Measurements from ENCODE around the gene SYS1.
"Not testable (repeated sequence)": the region's sequence is repeated elsewhere in the genome, so short reads cannot be mapped to it uniquely, and the experiment has no call there.

The SYS1 gene

GRCh38 chr20:45342855-45343531 lies 20.0 kb upstream of the SYS1 start:
- Histone ChIP-seq H3K4me1 (peaks cover 38% of the 10 kb centered on the region), H3K9me3 (no peaks in the 10 kb centered on the region), H3K4me3 (no peak overlapping the region), H3K36me3 (replicated peaks) (no peaks in the 10 kb centered on the region; the same call in 1 of the 2 replicates), H3K27me3 (ENCODE audit: low read depth) (no peaks in the 10 kb centered on the region)
- DNase-seq (ENCODE audit: low spot score in 2 of 2) = no peak
- in situ Hi-C loops (cut with MboI; ENCODE audit: low sequenced_read_pairs) = no loop called here

- Histone ChIP-seq H3K27me3 (ENCODE audit: low read depth) (no peaks in the 10 kb centered on the region), H3K36me3 (replicated peaks) (no peaks in the 10 kb centered on the region; the same call in 1 of the 2 replicates), H3K4me3 (no peak overlapping the region), H3K9me3 (no peaks in the 10 kb centered on the region), H3K4me1 (peaks cover 40% of the 10 kb centered on the region)
- no peak for DNase-seq (ENCODE audit: low spot score in 2 of 2)
- in situ Hi-C loops (cut with MboI; ENCODE audit: low sequenced_read_pairs) = no loop called here
Measured at GRCh38 chr20:45343532-45344167, 19.3 kb upstream of the SYS1 start.

GRCh38 chr20:45344168-45344860 lies 18.6 kb upstream of the SYS1 start:
- in situ Hi-C loops (cut with MboI; ENCODE audit: low sequenced_read_pairs) = no loop called here
- Histone ChIP-seq H3K9me3 (no peaks in the 10 kb centered on the region), H3K4me3 (no peak overlapping the region), H3K4me1 (peaks cover 40% of the 10 kb centered on the region), H3K36me3 (replicated peaks) (no peaks in the 10 kb centered on the region; the same call in 1 of the 2 replicates), H3K27me3 (ENCODE audit: low read depth) (no peaks in the 10 kb centered on the region)
- no peak for DNase-seq (ENCODE audit: low spot score in 2 of 2)

GRCh38 chr20:45345104-45345936 lies 17.6 kb upstream of the SYS1 start:
- Histone ChIP-seq H3K4me3 (no peak overlapping the region), H3K36me3 (replicated peaks) (no peaks in the 10 kb centered on the region; the same call in 1 of the 2 replicates)
- in situ Hi-C loops (cut with MboI; ENCODE audit: low sequenced_read_pairs) = no loop called here

GRCh38 chr20:45346291-45346718 lies 16.7 kb upstream of the SYS1 start:
- H3K4me3 ChIP-seq = no peak overlapping the region

More at GRCh38 chr20:45345104-45345936, 17.6 kb upstream of the SYS1 start:
- Histone ChIP-seq H3K9me3 (no peaks in the 10 kb centered on the region), H3K4me1 (peaks cover 40% of the 10 kb centered on the region), H3K27me3 (ENCODE audit: low read depth) (no peaks in the 10 kb centered on the region)
- DNase-seq (ENCODE audit: low spot score in 2 of 2) = no peak

GRCh38 chr20:45346851-45347250 lies 16.1 kb upstream of the SYS1 start:
- in situ Hi-C loops (cut with MboI; ENCODE audit: low sequenced_read_pairs) = no loop called here
- Histone ChIP-seq H3K9me3 (no peaks in the 10 kb centered on the region), H3K4me1 (peaks cover 32% of the 10 kb centered on the region), H3K36me3 (replicated peaks) (no peaks in the 10 kb centered on the region), H3K4me3 (0 out of 2 replicates have a peak overlapping the region, but pooled peaks have one; percentile 58), H3K27me3 (ENCODE audit: low read depth) (no peaks in the 10 kb centered on the region)
- DNase-seq (ENCODE audit: low spot score in 2 of 2) = no peak

More at GRCh38 chr20:45346291-45346718, 16.7 kb upstream of the SYS1 start:
- DNase-seq (ENCODE audit: low spot score in 2 of 2) = no peak
- no peaks in the 10 kb centered on the region for H3K27me3 ChIP-seq (ENCODE audit: low read depth)
- in situ Hi-C loops (cut with MboI; ENCODE audit: low sequenced_read_pairs) = no loop called here
- H3K36me3 ChIP-seq (replicated peaks) = no peaks in the 10 kb centered on the region
- H3K9me3 ChIP-seq = no peaks in the 10 kb centered on the region
- peaks cover 32% of the 10 kb centered on the region for H3K4me1 ChIP-seq

GRCh38 chr20:45347297-45347935 lies 15.5 kb upstream of the SYS1 start:
- in situ Hi-C loops (cut with MboI; ENCODE audit: low sequenced_read_pairs) = no loop called here
- no peaks in the 10 kb centered on the region for H3K9me3 ChIP-seq
- H3K4me3 ChIP-seq = peak overlapping the region; percentile 58
- H3K36me3 ChIP-seq (replicated peaks) = no peaks in the 10 kb centered on the region
- peaks cover 30% of the 10 kb centered on the region for H3K4me1 ChIP-seq
- DNase-seq (ENCODE audit: low spot score in 2 of 2) = no peak
- H3K27me3 ChIP-seq (ENCODE audit: low read depth) = no peaks in the 10 kb centered on the region

- DNase-seq (ENCODE audit: low spot score in 2 of 2) = peak; percentile 35 to 77
- Histone ChIP-seq H3K9me3 (no peaks in the 10 kb centered on the region), H3K4me3 (peak within 1 kb of the TSS; percentile 58), H3K36me3 (replicated peaks) (no peaks in the 10 kb centered on the region), H3K27me3 (ENCODE audit: low read depth) (no peaks in the 10 kb centered on the region), H3K4me1 (peaks cover 23% of the 10 kb centered on the region)
- in situ Hi-C loops (cut with MboI; ENCODE audit: low sequenced_read_pairs) = no loop called here
Measured at GRCh38 chr20:45347936-45348778, 14.8 kb upstream of the SYS1 start, which contains the start of gene SDC4. TSS of gene SDC4 (minus strand) at chr20:45348424. CDS start at chr20:45348384, 40 bp downstream.

- Histone ChIP-seq H3K4me3 (no peak overlapping the region), H3K27me3 (ENCODE audit: low read depth) (no peaks in the 10 kb centered on the region), H3K9me3 (no peaks in the 10 kb centered on the region), H3K36me3 (replicated peaks) (no peaks in the 10 kb centered on the region), H3K4me1 (peaks cover 15% of the 10 kb centered on the region)
- DNase-seq (ENCODE audit: low spot score in 2 of 2) = no peak
- in situ Hi-C loops (cut with MboI; ENCODE audit: low sequenced_read_pairs) = no loop called here
Measured at GRCh38 chr20:45350217-45350616, 12.7 kb upstream of the SYS1 start.

- H3K36me3 ChIP-seq (replicated peaks); H3K27me3 ChIP-seq (ENCODE audit: low read depth); H3K9me3 ChIP-seq; H3K4me3 ChIP-seq; in situ Hi-C loops (cut with MboI; ENCODE audit: low sequenced_read_pairs); DNase-seq (ENCODE audit: low spot score in 2 of 2): not testable (repeated sequence)
- peaks cover 12% of the 10 kb centered on the region for H3K4me1 ChIP-seq
Measured at GRCh38 chr20:45350795-45351194, 12.2 kb upstream of the SYS1 start.

GRCh38 chr20:45352729-45353128 lies 10.2 kb upstream of the SYS1 start:
- no peak overlapping the region for H3K4me3 ChIP-seq
- no peaks in the 10 kb centered on the region for H3K36me3 ChIP-seq (replicated peaks)
- in situ Hi-C loops (cut with MboI; ENCODE audit: low sequenced_read_pairs) = no loop called here
- peaks cover 3% of the 10 kb centered on the region; the same call in 1 of the 2 replicates for H3K4me1 ChIP-seq
- no peaks in the 10 kb centered on the region for H3K9me3 ChIP-seq
- no peak for DNase-seq (ENCODE audit: low spot score in 2 of 2)
- no peaks in the 10 kb centered on the region for H3K27me3 ChIP-seq (ENCODE audit: low read depth)

- Histone ChIP-seq H3K4me3 (no peak overlapping the region), H3K27me3 (ENCODE audit: low read depth) (no peaks in the 10 kb centered on the region), H3K4me1 (no peaks in the 10 kb centered on the region), H3K36me3 (replicated peaks) (no peaks in the 10 kb centered on the region), H3K9me3 (no peaks in the 10 kb centered on the region)
- DNase-seq (ENCODE audit: low spot score in 2 of 2) = no peak
- in situ Hi-C loops (cut with MboI; ENCODE audit: low sequenced_read_pairs) = no loop called here
Measured at GRCh38 chr20:45353746-45354145, 9.2 kb upstream of the SYS1 start.
